GM12878 (cell line): Measurements from ENCODE around the gene RNF41. TPM values are rescaled to one million over a fixed set of nuclear protein-coding genes. Genes with fewer than 3 reads are reported as not detected.

Experiments
- ATAC-seq: fragments of 200-7000 bp; cut with Tn5 transposase; 3 replicates; pipeline ENCODE4 v1.9.1; 2020; ENCODE audit warnings: mild to moderate bottlenecking, moderate library complexity
- BruUV-seq: library from RNA; stranded (reverse); fragments of 400-500 nt; replicated peaks from 2 replicates; lab custom pipeline; 2021; lab: Mats Ljungman, UMichigan
- CTCF ChIA-PET: fragments of 300-600 bp; sonication (Branson Sonifier 250); formaldehyde crosslinking; extraction: SDS; loops from one replicate; lab custom pipeline; 2021; ENCODE audit warnings: inconsistent platforms; lab: Yijun Ruan, JAX
- POLR2A ChIA-PET: fragments of 350-600 bp; formaldehyde crosslinking; extraction: SDS; loops from one replicate; lab custom pipeline; 2021; ENCODE audit warnings: inconsistent platforms; lab: Charles Lee
- RAD21 ChIA-PET: fragments of 300-600 bp; sonication (Branson Sonifier 250); formaldehyde crosslinking; loops from one replicate; lab custom pipeline; 2023; ENCODE audit warnings: antibody characterized with exemption; ENCODE audit not compliant: unreplicated experiment; lab: Charles Lee
- SMC1A ChIA-PET: fragments of 300-600 bp; sonication (Branson Sonifier 250); formaldehyde crosslinking; loops from one replicate; lab custom pipeline; 2023; ENCODE audit not compliant: unreplicated experiment, uncharacterized antibody; lab: Charles Lee
- DNase-seq: peaks from one replicate; pipeline ENCODE4 v3.0.0-alpha.2; 2011; ENCODE audit warnings: low read depth, low spot score
- FAIRE-seq: peaks from 3 replicates; lab custom pipeline; 2011; peaks lifted over from hg19 to GRCh38; lab: Jason Lieb, UNC
- H2AFZ ChIP-seq: 2 replicates; pipeline ENCODE4 v1.6.0; 2011; ENCODE audit warnings: low read depth, low read length, control low read depth; ENCODE audit not compliant: control insufficient read depth
- H3K27ac ChIP-seq: 2 replicates; pipeline ENCODE4 v1.5.1; 2011; ENCODE audit warnings: control low read depth; ENCODE audit not compliant: control insufficient read depth, insufficient read depth
- H3K27me3 ChIP-seq, 2 experiments: replicated peaks in 1 of 2; 2 replicates each; pipeline versions ENCODE4 v1.6.0 to v1.6.1; 2011; ENCODE audit warnings: low read length in 1 of 2; ENCODE audit not compliant: control insufficient read depth in 2 of 2, insufficient read depth in 2 of 2
- H3K36me3 ChIP-seq, 2 experiments: 2 replicates each; pipeline ENCODE4 v1.5.1; 2011; ENCODE audit warnings: low read length in 1 of 2; ENCODE audit not compliant: control insufficient read depth in 2 of 2, insufficient read depth in 2 of 2
- H3K4me1 ChIP-seq: 2 replicates; pipeline ENCODE4 v1.6.1; 2011; ENCODE audit warnings: mild to moderate bottlenecking, low read length, moderate library complexity, mixed read lengths; ENCODE audit not compliant: control insufficient read depth, insufficient read depth
- H3K4me2 ChIP-seq: 2 replicates; pipeline ENCODE4 v1.6.0; 2011; ENCODE audit warnings: control low read depth; ENCODE audit not compliant: control insufficient read depth, insufficient read depth
- H3K4me3 ChIP-seq: fragments of 200-600 bp; sonication (generic); 2 replicates; pipeline ENCODE4 v1.5.1; 2016
- H3K79me2 ChIP-seq: 2 replicates; pipeline ENCODE4 v1.6.0; 2011; ENCODE audit warnings: low read length; ENCODE audit not compliant: control insufficient read depth, insufficient read depth
- H3K9ac ChIP-seq: 2 replicates; pipeline ENCODE4 v1.8.0; 2011; ENCODE audit warnings: low read length, control low read depth, mixed read lengths; ENCODE audit not compliant: control insufficient read depth, insufficient read depth
- H3K9me3 ChIP-seq: replicated peaks from 3 replicates; pipeline ENCODE4 v1.5.1; 2011; ENCODE audit warnings: mild to moderate bottlenecking, low read length; ENCODE audit not compliant: control insufficient read depth, insufficient read depth
- H4K20me1 ChIP-seq: 2 replicates; pipeline ENCODE4 v1.6.0; 2011; ENCODE audit not compliant: control insufficient read depth, insufficient read depth
- CHD1 ChIP-seq: IDR thresholded peaks from 2 replicates; pipeline ENCODE4 v1.6.1; 2012; ENCODE audit warnings: low read depth, low read length, improper control_type of control experiment
- CHD4 ChIP-seq: fragments of 200-600 bp; sonication (generic); IDR thresholded peaks from 2 replicates; pipeline ENCODE4 v1.6.1; 2016; ENCODE audit warnings: mild to moderate bottlenecking
- CREB1 ChIP-seq: IDR thresholded peaks from 2 replicates; pipeline ENCODE4 v1.6.1; 2012; ENCODE audit warnings: low read depth, mild to moderate bottlenecking, inconsistent platforms
- ETV6 ChIP-seq, 2 experiments: fragments of 450-650 bp in 1 of 2; IDR thresholded peaks in 1 of 2; conservative IDR thresholded peaks in 1 of 2; 2 replicates each; pipeline ENCODE4 v1.6.1; 2014; ENCODE audit warnings: antibody characterized with exemption in 1 of 2, borderline replicate concordance in 1 of 2, low read depth in 1 of 2, mild to moderate bottlenecking in 1 of 2, moderate library complexity in 1 of 2
- EZH2 ChIP-seq: IDR thresholded peaks from 2 replicates; pipeline ENCODE4 v1.6.1; 2012; ENCODE audit warnings: low read depth, mild to moderate bottlenecking, control low read depth, inconsistent platforms, low read length, borderline replicate concordance; ENCODE audit not compliant: control insufficient read depth
- IRF3 ChIP-seq: fragments of 450-650 bp; IDR thresholded peaks from 2 replicates; pipeline ENCODE4 v1.6.1; 2014; ENCODE audit warnings: mild to moderate bottlenecking
- MTA3 ChIP-seq: IDR thresholded peaks from 2 replicates; pipeline ENCODE4 v1.6.1; 2012; ENCODE audit warnings: low read length, inconsistent platforms, borderline replicate concordance
- MYC ChIP-seq: IDR thresholded peaks from 2 replicates; pipeline ENCODE4 v1.6.1; 2011; ENCODE audit warnings: mild to moderate bottlenecking, low read length, moderate library complexity, inconsistent platforms; ENCODE audit not compliant: insufficient read depth, insufficient replicate concordance, insufficient read length, severe bottlenecking
- NKRF ChIP-seq: fragments of 450-650 bp; conservative IDR thresholded peaks from 2 replicates; pipeline ENCODE4 v1.6.1; 2017; ENCODE audit warnings: mild to moderate bottlenecking, moderate library complexity
- NR2C2 ChIP-seq: IDR thresholded peaks from 2 replicates; pipeline ENCODE4 v1.6.1; 2011; ENCODE audit warnings: borderline replicate concordance, low read depth; ENCODE audit not compliant: control insufficient read depth, insufficient read length
- SKIL ChIP-seq: fragments of 450-650 bp; IDR thresholded peaks from 2 replicates; pipeline ENCODE4 v1.6.1; 2017; ENCODE audit warnings: mild to moderate bottlenecking, low read depth, inconsistent platforms; ENCODE audit not compliant: poor library complexity, severe bottlenecking
- SMAD1 ChIP-seq: fragments of 450-650 bp; IDR thresholded peaks from 2 replicates; pipeline ENCODE4 v1.6.1; 2018; ENCODE audit warnings: mild to moderate bottlenecking, low read depth; ENCODE audit not compliant: partially characterized antibody
- SPI1 ChIP-seq: IDR thresholded peaks from 2 replicates; pipeline ENCODE4 v1.6.1; 2011; ENCODE audit warnings: low read depth, mild to moderate bottlenecking, low read length, moderate library complexity, borderline replicate concordance; ENCODE audit not compliant: insufficient read depth
- ZNF592 ChIP-seq: fragments of 450-650 bp; IDR thresholded peaks from 2 replicates; pipeline ENCODE4 v1.6.1; 2017; ENCODE audit warnings: mild to moderate bottlenecking, moderate library complexity
- whole genome bisulfite sequencing: methylation state at CpG from one replicate; pipeline ENCODE4 v1.1.6; 2016; ENCODE audit warnings: low lambda C conversion rate; ENCODE audit not compliant: insufficient replicate concordance, insufficient coverage; ENCODE audit errors: missing lambda C conversion rate; 5-methylcytosine and 5-hydroxymethylcytosine counted together
- in situ Hi-C: fragments of 300-500 bp; cut with MboI; formaldehyde crosslinking; loops from 9 replicates; pipeline ENCODE4 v1.14.3; 2018; ENCODE audit warnings: mixed read lengths
- intact Hi-C: fragments of 100-400 bp; cut with micrococcal nuclease; formaldehyde crosslinking; loops from one replicate; pipeline ENCODE4 v1.14.2; 2022; ENCODE audit not compliant: unreplicated experiment
- polyA plus RNA-seq, 11 experiments: library from polyadenylated mRNA; depleted of rRNA in 4 of 11; unstranded in 6 of 11; stranded (reverse) in 5 of 11; fragments of >200 nt; fragmentation: Nextera tagmentation in 4 of 11; fragmentation: Illumina TruSeq in 1 of 11; extraction: Ambion mirVana in 4 of 11; extraction: Trizol in 1 of 11; gene quantifications; 1 replicate in 1 of 11; 2 replicates in 10 of 11; pipeline versions ENCODE4 v1.2.1 to v1.2.3, GENCODE V29; 2011 to 2016; ENCODE audit warnings: inconsistent platforms in 2 of 11, missing spikeins in 2 of 11, low read depth in 1 of 11
- total RNA-seq, 4 experiments: library from RNA; depleted of rRNA in 3 of 4; stranded (reverse); fragments of >200 nt in 3 of 4; fragmentation: Illumina TruSeq in 1 of 4; extraction: Trizol in 1 of 4; gene quantifications; 2 replicates each; pipeline versions ENCODE4 v1.2.1 to v1.2.3, GENCODE V29; 2013 to 2021

RNF41 gene
- total and polyA plus RNA-seq, 10 of the 15 experiments (the other 5 are each of a cell fraction or from before 2014, with no cell fraction given): 11.1 to 47.8 (median 30.6) TPM

GRCh38 chr12:56260380-56260779 is 38.7 kb upstream of the RNF41 start:
- 86% methylated on average over 8 of the region's 8 CpGs for WGBS
- DNase-seq (no peak), FAIRE-seq (no peak), ATAC-seq (no peak)
- ChIA-PET SMC1A (no interaction called here), POLR2A (no interaction called here), RAD21 (no interaction called here), CTCF (interaction anchor here (0.9 to 1.4 kb wide), 2 partner anchors 18 to 69 kb away, joined by 3 to 5 read pairs; no protein-coding TSS in a partner anchor)
- no peak overlapping the region for H3K4me2 ChIP-seq
- no peak overlapping the region for H3K27ac ChIP-seq
- H3K27me3 ChIP-seq: no peaks in the 10 kb centered on the region
- no TSS peak for BruUV-seq
- H2AFZ ChIP-seq: no peak overlapping the region
- H3K4me3 ChIP-seq: no peak overlapping the region
- peaks cover 11% of the 10 kb centered on the region for H3K79me2 ChIP-seq
- peaks cover 1 to 7% of the 10 kb centered on the region in 2 experiments for H3K36me3 ChIP-seq
- H4K20me1 ChIP-seq: no peaks in the 10 kb centered on the region
- intact Hi-C loops: loop anchor here (10.0 kb wide), 1 partner anchor 204 kb away; the partner anchor contains the start of gene SPRYD4
- no peak overlapping the region for H3K9ac ChIP-seq
- in situ Hi-C loops: no loop called here
- H3K4me1 ChIP-seq: peaks cover 7% of the 10 kb centered on the region
- H3K9me3 ChIP-seq: no peaks in the 10 kb centered on the region
- no peak for TF ChIP-seq CHD1
- TF ChIP-seq SKIL: no peak
- TF ChIP-seq SMAD1: no peak
- no peak for TF ChIP-seq NKRF
- TF ChIP-seq ETV6 (conservative IDR thresholded peaks at IDR 0.05 in 1 of 2, IDR thresholded peaks at IDR 0.05 in 1 of 2; ENCODE audit: borderline replicate concordance in 1 of 2, low read depth in 1 of 2): no peak
- no peak for TF ChIP-seq EZH2
- TF ChIP-seq MYC: no peak
- no peak for TF ChIP-seq MTA3
- no peak for TF ChIP-seq ZNF592
- no peak for TF ChIP-seq CHD4
- TF ChIP-seq CREB1: no peak
- TF ChIP-seq NR2C2: no peak
- no peak for TF ChIP-seq SPI1
- no peak for TF ChIP-seq IRF3
